ENCODE measurements around the gene LRRC43.

The LRRC43 gene

GRCh38 chr12:122190842-122191668 lies 8.1 kb downstream of the LRRC43 start:
- Histone ChIP-seq H3K27ac (no peak overlapping the region), H3K9me3 (peaks cover 0 to 5% (median 0%) of the 10 kb centered on the region in 3 donors), H3K36me3 (no peaks in the 10 kb centered on the region), H3K4me1 (no peaks in the 10 kb centered on the region), H3K4me3 (no peak overlapping the region), H3K27me3 (peaks cover 0 to 28% of the 10 kb centered on the region in 2 donors)
- intact Hi-C loops (cut with DNase I; ENCODE audit: low total_unique reads), result no loop called here
- peak; percentile 36 to 40 for TF ChIP-seq CTCF (IDR thresholded peaks at IDR 0.05)
- DNase-seq, result no peak

GRCh38 chr12:122192441-122192840 lies 9.5 kb downstream of the LRRC43 start:
- Histone ChIP-seq H3K9me3 (peaks cover 0 to 5% (median 0%) of the 10 kb centered on the region in 3 donors), H3K27ac (no peak overlapping the region), H3K4me1 (no peaks in the 10 kb centered on the region), H3K4me3 (no peak overlapping the region), H3K27me3 (peaks cover 0 to 34% of the 10 kb centered on the region in 2 donors), H3K36me3 (no peaks in the 10 kb centered on the region)
- no peak for DNase-seq
- intact Hi-C loops (cut with DNase I; ENCODE audit: low total_unique reads), result no loop called here
- TF ChIP-seq CTCF (IDR thresholded peaks at IDR 0.05), result no peak

- TF ChIP-seq CTCF (IDR thresholded peaks at IDR 0.05), result no peak
- H3K27ac ChIP-seq, result no peak overlapping the region
- no peak for DNase-seq
- H3K4me3 ChIP-seq, result no peak overlapping the region
- intact Hi-C loops (cut with DNase I; ENCODE audit: low total_unique reads), result no loop called here
- H3K4me1 ChIP-seq, result no peaks in the 10 kb centered on the region
- H3K27me3 ChIP-seq, result peaks cover 0 to 42% of the 10 kb centered on the region in 2 donors
- peaks cover 0 to 5% (median 0%) of the 10 kb centered on the region in 3 donors for H3K9me3 ChIP-seq
- no peaks in the 10 kb centered on the region for H3K36me3 ChIP-seq
These were observed 11.9 kb downstream of the LRRC43 start for GRCh38 chr12:122194804-122195203.

GRCh38 chr12:122195405-122195804 lies 12.5 kb downstream of the LRRC43 start:
- Histone ChIP-seq H3K27me3 (peaks cover 0 to 42% of the 10 kb centered on the region in 2 donors), H3K4me3 (no peak overlapping the region)
- DNase-seq, result no peak

GRCh38 chr12:122197612-122197966 lies 14.7 kb downstream of the LRRC43 start:
- H3K4me3 ChIP-seq, result no peak overlapping the region
- peaks cover 0 to 56% of the 10 kb centered on the region in 2 donors for H3K27me3 ChIP-seq
- H3K4me1 ChIP-seq, result peaks cover 0 to under 1% (median 0%) of the 10 kb centered on the region in 4 donors
- no peaks in the 10 kb centered on the region for H3K36me3 ChIP-seq
- DNase-seq, result no peak
- peaks cover 0 to 5% (median 0%) of the 10 kb centered on the region in 3 donors for H3K9me3 ChIP-seq
- no peak for TF ChIP-seq CTCF (IDR thresholded peaks at IDR 0.05)
- no peak overlapping the region for H3K27ac ChIP-seq
- intact Hi-C loops (cut with DNase I; ENCODE audit: low total_unique reads), result no loop called here

More at GRCh38 chr12:122195405-122195804, 12.5 kb downstream of the LRRC43 start:
- intact Hi-C loops (cut with DNase I; ENCODE audit: low total_unique reads), result no loop called here
- TF ChIP-seq CTCF (IDR thresholded peaks at IDR 0.05), result no peak
- Histone ChIP-seq H3K9me3 (peaks cover 0 to 5% (median 0%) of the 10 kb centered on the region in 3 donors), H3K4me1 (no peaks in the 10 kb centered on the region), H3K27ac (no peak overlapping the region), H3K36me3 (no peaks in the 10 kb centered on the region)

Data from tibial artery (tissue), 4 donors.